SK-N-SH (cell line): ENCODE results near the gene ARAP1. TPM values are rescaled to one million over a fixed set of nuclear protein-coding genes. Genes with fewer than 3 reads are reported as not detected.
A peak's percentile ranks its signal among the peaks of the same experiment; 100 is the strongest.

ENCODE experiments used
- CTCF ChIA-PET: fragments of 300-600, 350-600 bp; formaldehyde crosslinking; extraction: SDS; loops from one replicate; lab custom pipeline; 2021; lab: Yijun Ruan, JAX
- POLR2A ChIA-PET: fragments of 350-600 bp; sonication (Branson Sonifier 250); formaldehyde crosslinking; extraction: SDS; loops from one replicate; lab custom pipeline; 2020; ENCODE audit warnings: antibody characterized with exemption, inconsistent platforms; lab: Yijun Ruan, JAX
- DNase-seq: peaks from one replicate; pipeline ENCODE4 v3.0.0; 2012
- H2AFZ ChIP-seq: fragments of 200-600 bp; sonication (generic); 2 replicates; pipeline ENCODE4 v1.8.1; 2016; ENCODE audit warnings: antibody characterized with exemption, mild to moderate bottlenecking, low read depth
- H3F3A ChIP-seq: fragments of 200-600 bp; sonication (generic); replicated peaks from 2 replicates; pipeline ENCODE3; 2016; ENCODE audit warnings: antibody characterized with exemption, mild to moderate bottlenecking; ENCODE audit not compliant: insufficient read depth
- H3K27ac ChIP-seq, 2 experiments: fragments of 200-500 bp in 1 of 2; fragments of 200-600 bp in 1 of 2; sonication (Bioruptor generic) in 1 of 2; sonication (generic), shearing (Covaris generic) in 1 of 2; 2 replicates each; pipeline versions ENCODE4 v1.5.1 to v1.6.1; 2014 to 2016; ENCODE audit warnings: low read depth in 2 of 2, inconsistent platforms in 1 of 2, low read length in 1 of 2, mild to moderate bottlenecking in 1 of 2, mixed read lengths in 1 of 2
- H3K27me3 ChIP-seq: fragments of 200-600 bp; sonication (generic), shearing (Covaris generic); 2 replicates; pipeline ENCODE4 v1.6.1; 2016; ENCODE audit warnings: mixed run types; ENCODE audit not compliant: insufficient read depth
- H3K36me3 ChIP-seq, 2 experiments: fragments of 200-500 bp in 1 of 2; fragments of 200-600 bp in 1 of 2; sonication (Bioruptor generic) in 1 of 2; sonication (generic) in 1 of 2; replicated peaks in 1 of 2; 2 replicates each; pipeline versions ENCODE3 to v1.5.1; 2014 to 2016; ENCODE audit warnings: low read length in 1 of 2, mild to moderate bottlenecking in 1 of 2; ENCODE audit not compliant: insufficient read depth in 2 of 2, control insufficient read depth in 1 of 2
- H3K4me1 ChIP-seq, 2 experiments: fragments of 200-500 bp in 1 of 2; fragments of 200-600 bp in 1 of 2; sonication (Bioruptor generic) in 1 of 2; sonication (generic), shearing (Covaris generic) in 1 of 2; 2 replicates each; pipeline versions ENCODE4 v1.5.1 to v1.6.1; 2014 to 2016; ENCODE audit warnings: low read depth in 1 of 2, low read length in 1 of 2, mixed run types in 1 of 2; ENCODE audit not compliant: insufficient read depth in 2 of 2, control insufficient read depth in 1 of 2
- H3K4me2 ChIP-seq: fragments of 200-600 bp; sonication (generic), shearing (Covaris generic); 2 replicates; pipeline ENCODE4 v1.6.1; 2017; ENCODE audit warnings: mixed run types
- H3K4me3 ChIP-seq, 2 experiments: fragments of 200-500 bp in 1 of 2; fragments of 200-600 bp in 1 of 2; sonication (Bioruptor generic) in 1 of 2; sonication (generic), shearing (Covaris generic) in 1 of 2; 2 replicates each; pipeline versions ENCODE4 v1.5.1 to v1.8.1; 2014 to 2016; ENCODE audit warnings: low read depth in 2 of 2, inconsistent platforms in 1 of 2, low read length in 1 of 2, mild to moderate bottlenecking in 1 of 2, mixed read lengths in 1 of 2, moderate library complexity in 1 of 2
- H3K79me2 ChIP-seq: fragments of 200-600 bp; sonication (generic); 2 replicates; pipeline ENCODE4 v1.8.1; 2017; ENCODE audit warnings: mild to moderate bottlenecking; ENCODE audit not compliant: insufficient read depth
- H3K9ac ChIP-seq: fragments of 200-600 bp; sonication (generic); 2 replicates; pipeline ENCODE4 v1.6.1; 2017; ENCODE audit warnings: mixed run types
- H3K9me2 ChIP-seq: fragments of 200-600 bp; sonication (generic); 2 replicates; pipeline ENCODE4 v1.6.1; 2017; ENCODE audit warnings: mixed run types
- H3K9me3 ChIP-seq: fragments of 200-600 bp; sonication (generic); 2 replicates; pipeline ENCODE4 v1.6.1; 2017; ENCODE audit warnings: mixed run types, mild to moderate bottlenecking, moderate library complexity
- H4K20me1 ChIP-seq: fragments of 200-600 bp; sonication (generic); 2 replicates; pipeline ENCODE4 v1.6.1; 2017; ENCODE audit warnings: mild to moderate bottlenecking, mixed run types; ENCODE audit not compliant: insufficient read depth
- EP300 ChIP-seq, 2 experiments: IDR thresholded peaks; 2 replicates each; pipeline versions ENCODE4 v1.4.0 to v1.6.1; 2012; ENCODE audit warnings: borderline replicate concordance in 1 of 2, low read depth in 1 of 2, low read length in 1 of 2
- FOSL2 ChIP-seq: IDR thresholded peaks from 2 replicates; pipeline ENCODE4 v1.4.0; 2012; ENCODE audit warnings: low read depth, mild to moderate bottlenecking, moderate library complexity, borderline replicate concordance
- FOXJ3 ChIP-seq: sonication (generic); formaldehyde crosslinking; IDR thresholded peaks from 2 replicates; pipeline ENCODE4 v1.5.1; 2020; ENCODE audit warnings: mild to moderate bottlenecking, missing genetic modification reagents
- FOXM1 ChIP-seq: IDR thresholded peaks from 2 replicates; pipeline ENCODE4 v1.4.0; 2012; ENCODE audit warnings: low read depth, mild to moderate bottlenecking
- GATA2 ChIP-seq: sonication (generic); formaldehyde crosslinking; IDR thresholded peaks from 2 replicates; pipeline ENCODE4 v1.5.0; 2020; ENCODE audit warnings: mild to moderate bottlenecking, missing genetic modification reagents
- JUND ChIP-seq: IDR thresholded peaks from 2 replicates; pipeline ENCODE4 v1.4.0; 2012
- NRF1 ChIP-seq: IDR thresholded peaks from 2 replicates; pipeline ENCODE4 v1.6.1; 2012; ENCODE audit warnings: low read depth, mild to moderate bottlenecking, low read length
- POLR2AphosphoS5 ChIP-seq: IDR thresholded peaks from 2 replicates; pipeline ENCODE4 v1.6.1; 2012; ENCODE audit warnings: low read depth, low read length
- RCOR1 ChIP-seq: fragments of 150-350 bp; IDR thresholded peaks from 2 replicates; pipeline ENCODE4 v1.6.1; 2017; ENCODE audit warnings: antibody characterized with exemption, low read length
- RFX5 ChIP-seq: IDR thresholded peaks from 2 replicates; pipeline ENCODE4 v1.6.1; 2012; ENCODE audit warnings: mild to moderate bottlenecking, improper control_type of control experiment, low read length
- RXRA ChIP-seq: IDR thresholded peaks from 2 replicates; pipeline ENCODE4 v1.4.0; 2012; ENCODE audit warnings: low read depth, mild to moderate bottlenecking, borderline replicate concordance
- TCF12 ChIP-seq: IDR thresholded peaks from 2 replicates; pipeline ENCODE4 v1.4.0; 2012
- WGBS: methylation state at CpG from one replicate; pipeline ENCODE4 v1.1.6; 2017; ENCODE audit warnings: low lambda C conversion rate; 5-methylcytosine and 5-hydroxymethylcytosine counted together
- polyA plus RNA-seq, 3 experiments: library from polyadenylated mRNA; depleted of rRNA; stranded (reverse); fragments of >200 nt; gene quantifications; 2 replicates each; pipeline ENCODE4 v1.2.3, GENCODE V29; 2012
- TF ChIP-seq, protein P1 (sequence below): IDR thresholded peaks from 2 replicates; pipeline ENCODE4 v1.4.0; 2012; ENCODE audit warnings: low read depth, borderline replicate concordance
- TF ChIP-seq, protein P2 (sequence below): IDR thresholded peaks from 2 replicates; pipeline ENCODE4; 2012

ARAP1 gene
- polyA plus RNA-seq, 1 of the 3 experiments (the other 2 are of a cell fraction), result 56.6 TPM

DNA sequence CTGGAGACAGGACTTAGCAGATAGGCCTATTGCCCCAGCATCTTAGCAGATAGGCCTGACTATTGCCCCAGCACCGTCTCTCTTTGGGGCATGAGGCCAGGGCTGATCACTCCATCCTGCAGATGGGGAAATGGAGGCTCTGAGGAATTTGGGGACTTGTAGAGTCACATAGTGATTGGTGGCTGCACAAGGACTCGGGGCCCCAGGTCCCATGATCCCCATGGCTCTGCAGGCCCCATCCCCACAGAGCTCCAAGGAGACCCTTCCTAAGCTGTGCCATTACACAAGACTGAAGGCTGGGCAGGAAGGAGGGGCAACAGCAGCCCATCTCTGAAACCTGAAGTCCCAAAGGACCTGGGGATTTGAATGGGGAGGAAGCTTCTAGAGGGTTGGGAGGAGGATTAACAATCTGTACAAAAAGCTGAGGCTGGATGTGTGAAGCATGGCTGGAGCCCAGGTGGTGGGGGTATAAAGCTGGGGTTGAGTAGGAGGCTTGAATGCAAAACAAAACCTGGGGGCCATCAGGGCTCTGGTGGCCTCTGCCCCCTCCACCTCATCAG, 1.6 kb downstream of the ARAP1 start:
- TF ChIP-seq GATA2 (no peak), JUND (no peak), TCF12 (no peak), FOXJ3 (CRISPR knock-in tag) (no peak)
- no peak overlapping the region for H3K9ac ChIP-seq
- no peaks in the 10 kb centered on the region for H4K20me1 ChIP-seq
- H3K79me2 ChIP-seq, result peaks cover 25% of the 10 kb centered on the region; the same call in 1 of the 2 replicates
- no peaks in the 10 kb centered on the region for H3K36me3 ChIP-seq
- H3K4me1 ChIP-seq, result peaks cover 11 to 39% of the 10 kb centered on the region in 2 experiments; a peak in 2 of 4 replicates
- 85% methylated on average over 1 of the region's 2 CpGs for WGBS
- no peaks in the 10 kb centered on the region for H3K9me3 ChIP-seq
- H3K4me3 ChIP-seq, result peak overlapping the region in 1 of 2 experiments; percentile 94; a peak in 2 of 4 replicates
- H3K27ac ChIP-seq, result no peak overlapping the region
- DNase-seq, result no peak
- H3K9me2 ChIP-seq, result no peaks in the 10 kb centered on the region
- H3K27me3 ChIP-seq, result no peaks in the 10 kb centered on the region
- H3F3A ChIP-seq, result peaks cover 7% of the 10 kb centered on the region
- no peak overlapping the region for H2AFZ ChIP-seq
- H3K4me2 ChIP-seq, result peak overlapping the region; percentile 99
- ChIA-PET POLR2A (no interaction called here), CTCF (interaction anchor here (0.6 to 1.5 kb wide), 4 partner anchors 10 to 44 kb away, joined by 3 to 4 read pairs (median 4); partner anchors contain the start of gene STARD10)

DNA sequence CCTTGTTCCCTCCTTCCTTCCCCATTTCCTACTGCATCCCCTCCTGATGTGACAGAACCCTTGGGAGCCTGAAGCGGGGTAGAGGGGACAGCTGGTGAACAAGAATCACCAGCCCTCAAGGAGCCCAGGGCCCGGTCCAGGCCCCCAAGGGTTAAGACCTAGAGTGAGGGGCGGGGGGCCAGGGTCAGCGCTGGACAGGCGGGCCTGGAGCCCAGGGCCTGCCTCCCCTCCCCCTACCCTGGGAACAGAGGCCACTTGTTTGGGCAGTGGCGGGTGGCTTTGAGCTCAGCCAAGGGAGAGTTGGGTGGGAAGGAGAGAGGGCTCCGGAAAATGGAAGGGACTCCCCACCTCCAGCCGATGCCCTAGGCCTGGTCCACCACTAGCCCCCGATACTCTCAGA, 2.1 kb downstream of the ARAP1 start:
- ChIA-PET POLR2A (no interaction called here), CTCF (interaction anchor here (1.5 kb wide), 2 partner anchors 26 to 44 kb away, joined by 4 read pairs; partner anchors contain the start of gene STARD10)
- no peaks in the 10 kb centered on the region for H3K9me2 ChIP-seq
- TF ChIP-seq RFX5 (no peak), FOSL2 (no peak), RXRA (no peak), POLR2AphosphoS5 (no peak), NRF1 (no peak), FOXM1 (no peak), EP300 (IDR thresholded peaks at IDR 0.05; ENCODE audit: borderline replicate concordance in 1 of 2, low read depth in 1 of 2, low read length in 1 of 2) (no peak), JUND (no peak), RCOR1 (no peak)
- TF ChIP-seq, protein P1, sequence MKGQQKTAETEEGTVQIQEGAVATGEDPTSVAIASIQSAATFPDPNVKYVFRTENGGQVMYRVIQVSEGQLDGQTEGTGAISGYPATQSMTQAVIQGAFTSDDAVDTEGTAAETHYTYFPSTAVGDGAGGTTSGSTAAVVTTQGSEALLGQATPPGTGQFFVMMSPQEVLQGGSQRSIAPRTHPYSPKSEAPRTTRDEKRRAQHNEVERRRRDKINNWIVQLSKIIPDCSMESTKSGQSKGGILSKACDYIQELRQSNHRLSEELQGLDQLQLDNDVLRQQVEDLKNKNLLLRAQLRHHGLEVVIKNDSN, result no peak
- TF ChIP-seq, protein P2, sequence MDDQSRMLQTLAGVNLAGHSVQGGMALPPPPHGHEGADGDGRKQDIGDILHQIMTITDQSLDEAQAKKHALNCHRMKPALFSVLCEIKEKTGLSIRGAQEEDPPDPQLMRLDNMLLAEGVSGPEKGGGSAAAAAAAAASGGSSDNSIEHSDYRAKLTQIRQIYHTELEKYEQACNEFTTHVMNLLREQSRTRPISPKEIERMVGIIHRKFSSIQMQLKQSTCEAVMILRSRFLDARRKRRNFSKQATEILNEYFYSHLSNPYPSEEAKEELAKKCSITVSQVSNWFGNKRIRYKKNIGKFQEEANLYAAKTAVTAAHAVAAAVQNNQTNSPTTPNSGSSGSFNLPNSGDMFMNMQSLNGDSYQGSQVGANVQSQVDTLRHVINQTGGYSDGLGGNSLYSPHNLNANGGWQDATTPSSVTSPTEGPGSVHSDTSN, result no peak
- H3K4me2 ChIP-seq, result no peak overlapping the region
- H3K27ac ChIP-seq, result no peak overlapping the region
- no peak overlapping the region for H2AFZ ChIP-seq
- DNase-seq, result no peak
- H3F3A ChIP-seq, result peaks cover 7% of the 10 kb centered on the region
- no peaks in the 10 kb centered on the region for H4K20me1 ChIP-seq
- H3K4me1 ChIP-seq, result peaks cover 11 to 42% of the 10 kb centered on the region in 2 experiments; a peak in 2 of 4 replicates
- H3K4me3 ChIP-seq, result no peak overlapping the region
- no peak overlapping the region for H3K9ac ChIP-seq
- no peaks in the 10 kb centered on the region for H3K36me3 ChIP-seq
- H3K9me3 ChIP-seq, result no peaks in the 10 kb centered on the region
- no peaks in the 10 kb centered on the region for H3K27me3 ChIP-seq
- H3K79me2 ChIP-seq, result peaks cover 25% of the 10 kb centered on the region; the same call in 1 of the 2 replicates
- WGBS, result 100% methylated on average over 5 of the region's 9 CpGs
